A673 (cell line): Measurements from ENCODE around the gene ZNF322. TPM values are rescaled to one million over a fixed set of nuclear protein-coding genes. Genes with fewer than 3 reads are reported as not detected.

Experiments used
- BruUV-seq: library from RNA; stranded (reverse); fragments of 400-500 nt; replicated peaks from 2 replicates; lab custom pipeline; 2021; lab: Mats Ljungman, UMichigan
- CTCF ChIA-PET: fragments of 300-600 bp; sonication (Branson Sonifier 250); formaldehyde crosslinking; loops from one replicate; lab custom pipeline; 2022; ENCODE audit warnings: antibody characterized with exemption; lab: Charles Lee
- POLR2A ChIA-PET: fragments of 300-600 bp; sonication (Branson Sonifier 250); formaldehyde crosslinking; loops from one replicate; lab custom pipeline; 2022; ENCODE audit warnings: antibody characterized with exemption; ENCODE audit not compliant: low non-redundant PET; lab: Charles Lee
- DNase-seq: peaks from one replicate; pipeline ENCODE4 v3.0.0-alpha.2; 2015; ENCODE audit warnings: low spot score
- H3K27ac ChIP-seq: fragments of 200-600 bp; sonication (generic); 2 replicates; pipeline ENCODE4 v1.5.1; 2016; ENCODE audit warnings: mixed run types, low read depth, mild to moderate bottlenecking, mixed read lengths, antibody characterized with exemption, low read length; ENCODE audit not compliant: poor library complexity, severe bottlenecking
- H3K27me3 ChIP-seq: fragments of 200-600 bp; sonication (generic); replicated peaks from 2 replicates; pipeline ENCODE4 v1.6.1; 2017; ENCODE audit warnings: mixed run types, low read depth, mild to moderate bottlenecking, mixed read lengths, antibody characterized with exemption, low read length; ENCODE audit not compliant: insufficient read depth, poor library complexity
- H3K36me3 ChIP-seq: fragments of 200-600 bp; sonication (generic); 2 replicates; pipeline ENCODE4 v1.6.1; 2016; ENCODE audit warnings: mixed run types, mild to moderate bottlenecking, mixed read lengths, antibody characterized with exemption, low read length; ENCODE audit not compliant: insufficient read depth, poor library complexity, severe bottlenecking
- H3K4me1 ChIP-seq: fragments of 200-600 bp; sonication (generic); 2 replicates; pipeline ENCODE4 v1.6.1; 2017; ENCODE audit warnings: mixed run types, mild to moderate bottlenecking, mixed read lengths, antibody characterized with exemption, low read length; ENCODE audit not compliant: insufficient read depth, poor library complexity, severe bottlenecking
- H3K4me3 ChIP-seq: fragments of 200-600 bp; sonication (generic); 2 replicates; pipeline ENCODE4 v1.5.1; 2016; ENCODE audit warnings: low read depth, mixed run types, mild to moderate bottlenecking, mixed read lengths, low read length; ENCODE audit not compliant: poor library complexity, severe bottlenecking
- H3K9me3 ChIP-seq: fragments of 200-600 bp; sonication (generic); 2 replicates; pipeline ENCODE4 v1.6.1; 2016; ENCODE audit warnings: mixed run types, low read depth, mild to moderate bottlenecking, mixed read lengths, antibody characterized with exemption, low read length; ENCODE audit not compliant: poor library complexity, severe bottlenecking
- EZH2 ChIP-seq: fragments of 200-600 bp; sonication (generic); IDR thresholded peaks from 2 replicates; pipeline ENCODE4 v1.6.1; 2017; ENCODE audit warnings: borderline replicate concordance, low read depth, mild to moderate bottlenecking, mixed read lengths, antibody characterized with exemption, low read length; ENCODE audit not compliant: poor library complexity, severe bottlenecking
- intact Hi-C: fragments of 100-400 bp; cut with micrococcal nuclease; formaldehyde crosslinking; loops from one replicate; pipeline ENCODE4 v1.10.0; 2022; ENCODE audit not compliant: unreplicated experiment
- total RNA-seq: library from RNA; stranded (reverse); gene quantifications from 2 replicates; pipeline ENCODE4 v1.2.3, GENCODE V29; 2021
- TF ChIP-seq, protein P1 (sequence below): fragments of 300-800, 200-600 bp; sonication (generic); conservative IDR thresholded peaks from 2 replicates; pipeline ENCODE4 v1.5.1; 2017; ENCODE audit warnings: low read depth, mild to moderate bottlenecking, antibody characterized with exemption, low read length, moderate library complexity, mixed read lengths

ZNF322 gene
- total RNA-seq, 1 experiment from 2014 or later = 21.5 TPM

GRCh38 chr6:26597821-26598220 lies 61.7 kb downstream of the ZNF322 start:
- TF ChIP-seq, protein P1, sequence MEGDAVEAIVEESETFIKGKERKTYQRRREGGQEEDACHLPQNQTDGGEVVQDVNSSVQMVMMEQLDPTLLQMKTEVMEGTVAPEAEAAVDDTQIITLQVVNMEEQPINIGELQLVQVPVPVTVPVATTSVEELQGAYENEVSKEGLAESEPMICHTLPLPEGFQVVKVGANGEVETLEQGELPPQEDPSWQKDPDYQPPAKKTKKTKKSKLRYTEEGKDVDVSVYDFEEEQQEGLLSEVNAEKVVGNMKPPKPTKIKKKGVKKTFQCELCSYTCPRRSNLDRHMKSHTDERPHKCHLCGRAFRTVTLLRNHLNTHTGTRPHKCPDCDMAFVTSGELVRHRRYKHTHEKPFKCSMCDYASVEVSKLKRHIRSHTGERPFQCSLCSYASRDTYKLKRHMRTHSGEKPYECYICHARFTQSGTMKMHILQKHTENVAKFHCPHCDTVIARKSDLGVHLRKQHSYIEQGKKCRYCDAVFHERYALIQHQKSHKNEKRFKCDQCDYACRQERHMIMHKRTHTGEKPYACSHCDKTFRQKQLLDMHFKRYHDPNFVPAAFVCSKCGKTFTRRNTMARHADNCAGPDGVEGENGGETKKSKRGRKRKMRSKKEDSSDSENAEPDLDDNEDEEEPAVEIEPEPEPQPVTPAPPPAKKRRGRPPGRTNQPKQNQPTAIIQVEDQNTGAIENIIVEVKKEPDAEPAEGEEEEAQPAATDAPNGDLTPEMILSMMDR = no peak
- no peak for TF ChIP-seq EZH2
- H3K9me3 ChIP-seq = no peaks in the 10 kb centered on the region
- H3K4me3 ChIP-seq = peak overlapping the region; percentile 90
- H3K27ac ChIP-seq = peak overlapping the region; percentile 82
- no peaks in the 10 kb centered on the region for H3K27me3 ChIP-seq
- POLR2A ChIA-PET = no interaction called here
- peaks cover 13% of the 10 kb centered on the region for H3K36me3 ChIP-seq
- CTCF ChIA-PET = no interaction called here
- no TSS peak for BruUV-seq
- peaks cover 7% of the 10 kb centered on the region for H3K4me1 ChIP-seq
- intact Hi-C loops = no loop called here
- no peak for DNase-seq

- intact Hi-C loops = no loop called here
- peaks cover 13% of the 10 kb centered on the region for H3K36me3 ChIP-seq
- CTCF ChIA-PET = no interaction called here
- POLR2A ChIA-PET = no interaction called here
- no peaks in the 10 kb centered on the region for H3K27me3 ChIP-seq
- H3K27ac ChIP-seq = peak overlapping the region; percentile 82
- peaks cover 7% of the 10 kb centered on the region for H3K4me1 ChIP-seq
- no peak for DNase-seq
- no TSS peak for BruUV-seq
- H3K9me3 ChIP-seq = no peaks in the 10 kb centered on the region
- peak overlapping the region; percentile 90 for H3K4me3 ChIP-seq
- TF ChIP-seq, protein P1 = no peak
- TF ChIP-seq EZH2 = no peak
Measured at GRCh38 chr6:26597389-26597766, 62.2 kb downstream of the ZNF322 start.

DNA sequence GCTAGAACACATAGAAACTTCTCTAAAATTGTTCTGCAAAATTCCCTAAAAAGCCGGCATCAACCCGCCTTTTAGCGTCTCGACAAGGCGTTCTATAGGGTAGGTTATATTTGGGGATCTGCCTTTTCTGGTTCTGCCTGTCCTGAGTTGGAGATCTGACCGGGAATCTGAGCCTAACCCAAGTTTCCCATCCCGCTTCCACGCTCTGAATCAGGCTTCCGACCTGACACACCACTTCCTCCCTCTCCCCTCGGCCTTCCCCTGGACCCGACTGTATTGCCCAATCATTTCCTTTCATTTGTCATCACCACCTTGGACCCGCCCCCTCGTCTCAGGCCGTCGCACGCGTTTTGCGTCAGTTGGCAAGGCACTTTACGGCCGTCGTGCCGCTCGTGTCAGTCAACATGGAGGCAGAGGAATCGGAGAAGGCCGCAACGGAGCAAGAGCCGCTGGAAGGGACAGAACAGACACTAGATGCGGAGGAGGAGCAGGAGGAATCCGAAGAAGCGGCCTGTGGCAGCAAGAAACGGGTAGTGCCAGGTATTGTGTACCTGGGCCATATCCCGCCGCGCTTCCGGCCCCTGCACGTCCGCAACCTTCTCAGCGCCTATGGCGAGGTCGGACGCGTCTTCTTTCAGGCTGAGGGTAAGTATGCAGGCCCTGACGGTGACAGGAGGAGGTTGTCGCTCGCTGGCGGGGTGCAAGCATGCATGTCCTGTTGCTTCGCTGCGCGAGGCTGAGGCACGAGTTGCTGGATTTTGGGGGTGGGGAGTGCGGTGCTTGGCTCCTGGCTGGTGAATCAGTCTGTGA lies 62.8 kb downstream of the ZNF322 start, which contains the start of gene ABT1:
Gene ABT1, plus strand, starts transcription at position 375 of the 810 bp plus-strand sequence. Its CDS starts 30 bp downstream, at position 405.
- intact Hi-C loops = loop anchor here (1.0 kb wide), 1 partner anchor 24 kb away; no protein-coding TSS in a partner anchor
- Histone ChIP-seq H3K36me3 (peaks cover 13% of the 10 kb centered on the region), H3K4me1 (peaks cover 7% of the 10 kb centered on the region), H3K27ac (peak within 1 kb of the TSS; percentile 82), H3K27me3 (no peaks in the 10 kb centered on the region), H3K9me3 (no peaks in the 10 kb centered on the region), H3K4me3 (peak within 1 kb of the TSS; percentile 90)
- peak; percentile 99 for DNase-seq
- POLR2A ChIA-PET = no interaction called here
- TF ChIP-seq, protein P1 = no peak
- no peak for TF ChIP-seq EZH2
- no TSS peak for BruUV-seq
- CTCF ChIA-PET = interaction anchor here (1.6 kb wide), 1 partner anchor 25 kb away, joined by 11 read pairs; no protein-coding TSS in a partner anchor
